Nephron progenitor cell (in vitro differentiated cells): ENCODE measurements around the gene TRIM38.
A peak's percentile ranks its signal among the peaks of the same experiment; 100 is the strongest.
"Not testable (repeated sequence)": the region's sequence is repeated elsewhere in the genome, so short reads cannot be mapped to it uniquely, and the experiment has no call there.

Source experiments
- DNase-seq: peaks from one replicate; pipeline ENCODE4 v3.0.0; 2021
- H3K27ac Mint-ChIP-seq: 2 replicates; pipeline ENCODE4 v1.8.0; 2021; ENCODE audit warnings: mild to moderate bottlenecking, moderate library complexity, mixed read lengths
- H3K27me3 Mint-ChIP-seq: 2 replicates; pipeline ENCODE4 v1.8.0; 2021; ENCODE audit warnings: mild to moderate bottlenecking, low read depth, mixed read lengths; ENCODE audit not compliant: poor library complexity
- H3K36me3 Mint-ChIP-seq: 2 replicates; pipeline ENCODE4 v1.8.0; 2021; ENCODE audit warnings: low read depth, mixed read lengths
- H3K4me1 Mint-ChIP-seq: 2 replicates; pipeline ENCODE4 v1.8.0; 2021; ENCODE audit warnings: mixed read lengths
- H3K4me3 Mint-ChIP-seq: 2 replicates; pipeline ENCODE4 v1.8.0; 2021; ENCODE audit warnings: mild to moderate bottlenecking, moderate library complexity, mixed read lengths
- H3K9me3 Mint-ChIP-seq: 2 replicates; pipeline ENCODE4 v1.8.0; 2021; ENCODE audit warnings: mild to moderate bottlenecking, moderate library complexity, mixed read lengths
- TF ChIP-seq, protein P1 (sequence below): fragments of 200-600 bp; sonication (generic); IDR thresholded peaks from 2 replicates; pipeline ENCODE4 v1.5.0; 2021; ENCODE audit warnings: antibody characterized with exemption

Gene TRIM38

GRCh38 chr6:25935953-25936352, 26.6 kb upstream of the TRIM38 start:
- H3K4me3 Mint-ChIP-seq, result no peak overlapping the region
- peaks cover 6% of the 10 kb centered on the region for H3K27me3 Mint-ChIP-seq
- TF ChIP-seq, protein P1, sequence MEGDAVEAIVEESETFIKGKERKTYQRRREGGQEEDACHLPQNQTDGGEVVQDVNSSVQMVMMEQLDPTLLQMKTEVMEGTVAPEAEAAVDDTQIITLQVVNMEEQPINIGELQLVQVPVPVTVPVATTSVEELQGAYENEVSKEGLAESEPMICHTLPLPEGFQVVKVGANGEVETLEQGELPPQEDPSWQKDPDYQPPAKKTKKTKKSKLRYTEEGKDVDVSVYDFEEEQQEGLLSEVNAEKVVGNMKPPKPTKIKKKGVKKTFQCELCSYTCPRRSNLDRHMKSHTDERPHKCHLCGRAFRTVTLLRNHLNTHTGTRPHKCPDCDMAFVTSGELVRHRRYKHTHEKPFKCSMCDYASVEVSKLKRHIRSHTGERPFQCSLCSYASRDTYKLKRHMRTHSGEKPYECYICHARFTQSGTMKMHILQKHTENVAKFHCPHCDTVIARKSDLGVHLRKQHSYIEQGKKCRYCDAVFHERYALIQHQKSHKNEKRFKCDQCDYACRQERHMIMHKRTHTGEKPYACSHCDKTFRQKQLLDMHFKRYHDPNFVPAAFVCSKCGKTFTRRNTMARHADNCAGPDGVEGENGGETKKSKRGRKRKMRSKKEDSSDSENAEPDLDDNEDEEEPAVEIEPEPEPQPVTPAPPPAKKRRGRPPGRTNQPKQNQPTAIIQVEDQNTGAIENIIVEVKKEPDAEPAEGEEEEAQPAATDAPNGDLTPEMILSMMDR, result no peak
- no peaks in the 10 kb centered on the region for H3K36me3 Mint-ChIP-seq
- H3K27ac Mint-ChIP-seq, result no peak overlapping the region
- no peaks in the 10 kb centered on the region for H3K4me1 Mint-ChIP-seq
- DNase-seq, result no peak
- H3K9me3 Mint-ChIP-seq, result no peaks in the 10 kb centered on the region

- no peak for DNase-seq
- TF ChIP-seq, protein P1, result no peak
- no peak overlapping the region for H3K27ac Mint-ChIP-seq
- no peak overlapping the region for H3K4me3 Mint-ChIP-seq
- H3K4me1 Mint-ChIP-seq, result no peaks in the 10 kb centered on the region
- no peaks in the 10 kb centered on the region for H3K9me3 Mint-ChIP-seq
- peaks cover 9% of the 10 kb centered on the region for H3K27me3 Mint-ChIP-seq
- H3K36me3 Mint-ChIP-seq, result no peaks in the 10 kb centered on the region
Observed at GRCh38 chr6:25939593-25939992, 23.0 kb upstream of the TRIM38 start.

DNA sequence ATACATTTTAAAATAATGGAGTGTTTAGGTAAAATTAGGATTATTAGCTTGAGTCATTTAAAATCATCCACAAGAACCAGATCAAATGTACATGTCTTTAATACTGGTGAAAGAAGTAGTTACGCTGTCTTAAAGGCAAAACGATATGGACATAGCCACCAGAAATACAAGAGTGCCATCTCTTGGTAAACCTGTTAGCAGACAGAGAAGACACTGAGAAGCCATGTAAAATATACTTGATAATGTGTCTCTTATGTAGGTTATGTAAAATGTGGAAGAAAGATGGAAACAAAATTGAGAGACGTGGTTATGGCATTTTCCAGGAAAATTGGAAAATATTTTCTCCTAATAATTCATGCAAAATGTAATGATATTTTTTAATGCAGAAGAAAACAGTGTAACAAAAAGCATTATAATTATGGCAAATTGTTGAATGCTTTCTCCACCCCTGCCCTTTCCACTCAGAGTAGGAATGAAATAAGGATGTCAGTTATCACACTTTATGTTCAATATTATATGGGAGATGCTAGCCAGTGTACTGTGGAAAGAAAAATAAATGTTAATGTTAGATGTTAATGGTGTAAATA, 19.9 kb upstream of the TRIM38 start:
- DNase-seq, result no peak
- no peak overlapping the region for H3K27ac Mint-ChIP-seq
- peaks cover 7% of the 10 kb centered on the region for H3K27me3 Mint-ChIP-seq
- TF ChIP-seq, protein P1, result peak; percentile 24
- H3K9me3 Mint-ChIP-seq, result peaks cover 19% of the 10 kb centered on the region
- peaks cover 9% of the 10 kb centered on the region for H3K36me3 Mint-ChIP-seq
- no peaks in the 10 kb centered on the region for H3K4me1 Mint-ChIP-seq
- no peak overlapping the region for H3K4me3 Mint-ChIP-seq

DNA sequence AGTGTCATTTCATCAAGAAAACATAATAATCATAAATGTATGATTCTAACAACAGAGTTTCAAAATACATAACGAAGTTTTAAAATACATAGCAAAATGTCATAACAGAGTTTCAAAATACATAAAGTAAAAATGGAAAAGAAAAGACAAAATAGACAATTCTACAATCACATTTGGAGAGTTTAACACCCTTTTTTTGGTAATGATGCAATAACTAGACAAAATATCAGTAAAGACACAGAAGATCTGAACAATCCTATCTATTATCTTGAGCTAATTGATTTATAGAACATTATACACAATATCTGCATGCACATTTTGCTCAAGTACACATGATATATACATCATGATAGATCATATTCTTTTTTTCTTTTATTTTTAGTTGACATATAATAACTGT, 18.7 kb upstream of the TRIM38 start:
- peaks cover 9% of the 10 kb centered on the region for H3K36me3 Mint-ChIP-seq
- no peaks in the 10 kb centered on the region for H3K4me1 Mint-ChIP-seq
- DNase-seq, result no peak
- H3K27me3 Mint-ChIP-seq, result peaks cover 7% of the 10 kb centered on the region
- peaks cover 19% of the 10 kb centered on the region for H3K9me3 Mint-ChIP-seq
- H3K27ac Mint-ChIP-seq, result no peak overlapping the region
- no peak overlapping the region for H3K4me3 Mint-ChIP-seq
- TF ChIP-seq, protein P1, result no peak

DNA sequence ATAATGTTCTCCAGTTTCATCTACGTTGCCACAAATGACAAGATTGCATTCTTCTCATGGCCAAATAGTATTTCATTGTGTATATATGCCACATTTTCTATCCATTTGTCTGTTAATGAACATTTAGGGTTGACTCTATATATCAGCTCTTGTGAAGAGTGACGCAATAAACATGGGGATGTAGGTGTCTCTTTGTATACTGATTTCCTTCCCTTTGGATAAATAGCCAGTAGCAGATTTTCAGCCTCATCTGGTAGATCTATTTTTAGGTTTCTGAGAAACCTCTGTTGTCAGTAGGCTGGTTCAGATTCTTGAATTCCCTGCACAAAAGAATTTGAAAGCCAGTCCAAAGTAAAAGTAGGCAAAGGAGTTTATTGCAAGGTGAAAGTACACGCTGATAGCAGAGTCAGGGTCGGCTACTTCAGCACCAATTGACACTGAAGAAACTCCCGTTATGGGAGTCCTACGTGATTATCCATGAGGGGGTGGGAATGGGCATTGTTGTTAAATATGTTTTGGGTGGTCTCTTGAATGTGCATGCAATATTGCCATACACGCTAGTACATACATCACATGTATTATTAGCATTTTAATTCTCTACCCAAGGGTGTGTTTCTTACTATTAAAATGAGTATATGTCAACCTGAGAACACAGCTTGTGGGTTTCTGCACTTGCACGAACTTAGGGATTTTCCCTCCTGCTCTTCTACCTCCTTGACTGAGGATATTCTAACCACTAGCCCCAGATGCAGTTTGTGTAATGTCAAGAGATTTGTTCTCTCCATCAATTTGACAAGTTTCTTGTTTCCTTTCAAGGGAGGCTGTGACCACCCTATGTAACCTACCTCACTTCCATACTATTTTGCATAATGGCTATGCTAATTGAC, 17.7 kb upstream of the TRIM38 start:
- Mint-ChIP-seq H3K27ac (no peak overlapping the region), H3K4me1 (no peaks in the 10 kb centered on the region), H3K36me3 (peaks cover 9% of the 10 kb centered on the region), H3K9me3 (peaks cover 19% of the 10 kb centered on the region), H3K4me3 (no peak overlapping the region), H3K27me3 (peaks cover 7% of the 10 kb centered on the region)
- TF ChIP-seq, protein P1, result no peak
- no peak for DNase-seq

GRCh38 chr6:25945738-25946137, 16.9 kb upstream of the TRIM38 start:
- H3K4me1 Mint-ChIP-seq, H3K36me3 Mint-ChIP-seq, H3K27me3 Mint-ChIP-seq, H3K27ac Mint-ChIP-seq, H3K4me3 Mint-ChIP-seq, DNase-seq: not testable (repeated sequence)
- peaks cover 19% of the 10 kb centered on the region for H3K9me3 Mint-ChIP-seq
